Left ventricle myocardium superior (tissue), 1 donor: ENCODE data around the gene CMTM8. TPM values are rescaled to one million over a fixed set of nuclear protein-coding genes. Genes with fewer than 3 reads are reported as not detected.

Source experiments
- ATAC-seq: fragments of 200-7000 bp; cut with Tn5 transposase; one replicate; pipeline ENCODE4 v1.9.1; 2020; ENCODE audit warnings: mild to moderate bottlenecking, moderate library complexity
- DNase-seq: peaks from one replicate; pipeline ENCODE4 v3.0.0-alpha.2; 2020
- intact Hi-C: fragments of 100-400 bp; cut with micrococcal nuclease; formaldehyde crosslinking; loops from one replicate; pipeline ENCODE4 v1.11.0; 2022
- total RNA-seq: library from RNA; stranded (reverse); fragmentation: NEBNext Ultra II Directional; extraction: Animal tissue kit (Norgen Biotek cat#: 25700); gene quantifications from one replicate; pipeline ENCODE4 v1.2.1, GENCODE V29; 2021
- donor health status: DM: no; HTN: yes; CAD: no; lungs with severe emphysema.

The CMTM8 gene
- total RNA-seq, 1 donor from 2014 or later: 3.8 TPM

DNA sequence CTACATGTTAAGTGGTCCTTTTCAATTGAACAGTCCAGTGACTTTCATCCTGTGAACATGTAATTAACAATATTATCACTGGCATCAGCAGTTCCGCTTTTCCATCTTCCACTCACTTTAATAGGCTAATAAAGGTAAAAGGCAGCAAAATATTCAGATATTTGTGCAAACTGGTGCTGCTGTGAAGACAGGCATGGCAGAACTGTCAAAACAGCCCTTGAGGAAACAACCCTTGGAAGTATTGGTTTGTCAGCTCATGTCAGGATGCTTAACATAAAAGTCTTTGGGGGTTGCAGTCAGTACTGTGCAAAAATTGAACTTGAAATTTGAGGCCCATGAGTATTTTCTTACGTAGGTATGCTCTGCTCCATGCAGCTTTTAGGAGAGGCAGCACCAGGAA, 81.1 kb downstream of the CMTM8 start:
- intact Hi-C loops: no loop called here
- ATAC-seq (no peak), DNase-seq (no peak)

DNA sequence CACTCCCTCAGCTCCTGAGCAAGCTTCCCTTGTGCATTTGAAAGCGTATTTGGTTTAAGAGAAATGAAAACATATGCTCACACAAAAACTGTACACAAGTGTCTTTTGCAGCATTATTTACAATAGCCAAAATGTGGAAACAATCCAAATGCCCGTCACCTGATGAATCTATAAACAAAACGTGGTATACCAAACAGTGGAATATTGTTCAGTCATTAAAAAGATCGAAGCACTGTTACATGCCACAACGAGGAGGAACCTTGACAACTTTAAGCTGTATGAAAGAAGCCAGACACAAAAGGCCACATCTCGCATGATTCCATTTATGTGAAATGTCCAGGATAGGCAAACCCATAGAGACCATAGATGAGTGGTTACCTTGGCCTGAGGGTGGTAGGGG, 81.6 kb downstream of the CMTM8 start:
- DNase-seq (no peak), ATAC-seq (no peak)
- intact Hi-C loops: no loop called here

DNA sequence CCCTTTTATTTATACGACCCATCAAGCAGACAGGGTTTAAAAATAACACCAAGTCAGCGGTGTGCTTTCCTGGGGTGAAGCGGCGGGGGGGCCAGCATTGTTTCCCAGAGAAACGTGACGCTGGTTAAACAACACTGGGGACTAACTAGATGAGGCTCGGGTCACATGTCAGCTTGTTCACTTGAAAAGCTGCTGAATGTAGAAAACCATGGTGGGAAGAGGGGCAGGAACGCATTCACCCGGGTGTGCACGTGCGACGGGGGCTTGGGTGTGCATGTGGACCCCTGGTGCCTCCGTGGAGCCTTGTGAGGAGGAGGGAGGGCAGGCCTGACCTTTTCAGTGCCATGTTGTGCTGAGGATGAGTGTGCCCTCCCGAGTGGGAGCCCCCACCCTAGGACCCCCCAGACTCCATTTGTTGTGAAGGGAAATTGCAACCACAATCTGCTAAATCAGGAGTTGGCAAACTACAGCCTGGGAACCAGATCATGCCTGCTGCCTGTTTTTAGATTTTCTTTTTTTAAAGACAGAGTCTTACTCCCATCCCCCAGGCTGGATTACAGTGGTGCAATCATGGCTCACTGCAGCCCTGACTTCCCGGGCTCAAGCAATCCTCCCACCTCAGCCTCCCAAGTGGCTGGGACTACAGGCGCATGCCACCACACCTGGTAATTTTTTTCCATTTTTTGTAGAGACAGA, 82.8 kb downstream of the CMTM8 start:
- DNase-seq (peak; percentile 57), ATAC-seq (peak; percentile 89)
- intact Hi-C loops: no loop called here

DNA sequence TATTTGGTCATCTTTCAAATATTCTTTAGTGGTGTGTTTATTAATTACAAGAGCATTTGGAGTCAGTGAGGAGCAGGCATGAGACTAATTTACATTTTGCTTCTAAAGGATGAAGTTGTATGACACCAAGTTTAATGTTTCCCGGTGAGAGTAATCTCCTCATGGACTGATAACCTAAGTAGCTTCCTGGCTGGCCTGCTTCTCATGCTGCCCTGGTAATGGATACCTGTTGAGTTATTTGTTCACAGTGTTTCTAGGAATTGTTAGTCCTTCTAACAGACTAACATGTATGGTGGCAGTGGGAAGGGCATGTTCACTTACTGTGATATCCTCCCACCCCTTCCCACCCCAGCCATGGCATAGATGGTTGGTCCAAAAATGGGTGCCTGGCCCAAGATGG, 83.8 kb downstream of the CMTM8 start:
- intact Hi-C loops: no loop called here
- ATAC-seq (no peak), DNase-seq (no peak)

DNA sequence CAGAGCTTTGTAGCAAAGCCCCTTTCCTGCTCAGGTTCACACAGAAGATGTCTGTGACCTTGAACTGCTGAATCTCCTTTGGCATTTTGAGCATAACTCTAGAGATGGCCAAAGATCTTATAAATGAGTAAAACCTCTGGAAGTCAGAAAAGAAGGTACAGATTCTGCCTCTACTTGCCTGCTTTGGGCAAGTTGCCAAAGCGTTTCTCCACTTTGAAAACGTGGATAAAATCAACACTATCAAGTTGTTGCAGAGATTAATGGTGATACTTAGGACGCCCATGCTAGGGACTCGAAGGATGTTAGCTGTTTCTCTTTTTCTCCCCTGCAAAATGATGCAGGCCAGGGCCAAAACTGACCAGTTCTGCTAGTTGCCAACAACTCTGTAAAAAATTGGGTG, 85.1 kb downstream of the CMTM8 start:
- ATAC-seq: no peak
- intact Hi-C loops: no loop called here
- DNase-seq: no peak

DNA sequence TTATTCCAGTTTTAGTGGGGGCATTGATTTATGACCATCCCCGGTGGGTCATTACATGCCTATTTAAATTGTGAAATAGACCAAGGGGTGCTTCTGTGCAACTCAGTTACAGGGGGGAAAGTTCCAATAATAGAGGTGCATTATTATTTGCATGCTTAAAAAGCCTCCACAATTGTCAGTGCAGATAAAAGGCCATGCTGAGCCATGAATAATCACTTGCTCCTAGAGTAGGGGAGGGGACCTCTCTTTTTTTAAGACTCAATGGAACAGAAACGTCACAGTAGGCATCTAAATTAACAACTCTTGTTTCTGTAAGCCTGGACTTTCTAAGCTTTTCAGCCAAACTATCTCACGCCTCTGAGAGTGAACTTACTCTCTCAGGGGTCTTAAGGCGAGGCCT, 86.7 kb downstream of the CMTM8 start:
- DNase-seq (no peak), ATAC-seq (no peak)
- intact Hi-C loops: no loop called here

DNA sequence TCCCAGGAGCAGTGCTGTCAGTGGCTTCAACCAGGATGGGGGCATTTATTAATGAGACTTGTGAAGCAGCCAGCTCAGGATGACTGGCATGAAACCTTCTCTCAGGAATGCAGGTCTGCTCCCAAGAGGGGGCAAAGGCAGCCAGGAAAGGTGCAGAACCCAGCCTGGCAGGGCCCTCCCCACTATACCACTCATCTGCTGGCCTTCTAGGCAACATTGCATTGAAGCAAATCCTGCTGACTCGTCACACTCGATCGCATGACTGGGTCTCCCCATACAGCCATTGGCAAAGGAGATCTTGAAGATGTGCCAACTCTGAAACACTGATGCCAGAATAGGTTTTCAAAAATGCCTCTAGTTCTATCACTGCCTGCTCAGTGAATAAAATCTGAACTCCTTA, 87.4 kb downstream of the CMTM8 start:
- DNase-seq: no peak
- no peak for ATAC-seq
- intact Hi-C loops: no loop called here

DNA sequence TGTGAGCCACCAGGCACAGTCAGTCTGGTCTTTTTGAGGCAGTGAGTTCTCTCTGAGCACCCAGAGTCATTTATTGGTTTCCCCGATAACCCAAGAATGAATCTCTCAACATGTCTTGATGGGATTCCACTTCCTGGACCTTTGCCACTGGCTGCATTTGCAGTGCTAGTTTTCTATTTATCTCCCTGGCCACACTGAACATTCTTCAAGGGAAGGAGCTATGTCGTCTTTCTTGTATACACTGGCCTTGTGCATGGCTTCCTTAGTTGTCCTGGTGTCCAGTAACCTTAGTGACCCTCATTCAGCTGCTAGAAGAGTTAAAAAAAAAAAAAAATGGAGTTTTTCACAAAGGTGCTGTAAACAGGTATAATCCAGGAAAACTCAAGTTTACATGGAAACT, 88.3 kb downstream of the CMTM8 start:
- intact Hi-C loops: no loop called here
- no peak for ATAC-seq

DNA sequence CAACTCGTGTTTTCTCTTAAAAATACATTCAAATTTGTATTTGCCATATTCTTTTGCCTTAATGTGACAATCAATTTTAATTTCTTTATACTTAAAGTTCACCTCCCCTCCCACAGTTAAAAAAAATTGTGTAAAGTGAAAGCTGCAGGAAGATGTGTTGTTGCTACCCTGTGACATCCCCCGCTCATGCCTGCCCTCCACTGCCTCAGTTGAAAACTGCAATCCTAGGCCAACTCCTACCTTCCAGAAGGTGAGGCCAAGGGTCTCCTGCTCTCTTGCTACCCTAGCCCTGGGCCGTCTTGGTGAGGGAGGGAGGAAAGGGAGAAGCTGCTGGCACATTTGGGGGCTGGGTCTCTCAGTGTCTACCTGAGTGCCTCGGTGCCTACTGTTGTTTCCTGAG, 96.2 kb downstream of the CMTM8 start:
- intact Hi-C loops: no loop called here
- DNase-seq (no peak), ATAC-seq (no peak)

More for the DNA sequence above, 88.3 kb downstream of the CMTM8 start:
- no peak for DNase-seq

DNA sequence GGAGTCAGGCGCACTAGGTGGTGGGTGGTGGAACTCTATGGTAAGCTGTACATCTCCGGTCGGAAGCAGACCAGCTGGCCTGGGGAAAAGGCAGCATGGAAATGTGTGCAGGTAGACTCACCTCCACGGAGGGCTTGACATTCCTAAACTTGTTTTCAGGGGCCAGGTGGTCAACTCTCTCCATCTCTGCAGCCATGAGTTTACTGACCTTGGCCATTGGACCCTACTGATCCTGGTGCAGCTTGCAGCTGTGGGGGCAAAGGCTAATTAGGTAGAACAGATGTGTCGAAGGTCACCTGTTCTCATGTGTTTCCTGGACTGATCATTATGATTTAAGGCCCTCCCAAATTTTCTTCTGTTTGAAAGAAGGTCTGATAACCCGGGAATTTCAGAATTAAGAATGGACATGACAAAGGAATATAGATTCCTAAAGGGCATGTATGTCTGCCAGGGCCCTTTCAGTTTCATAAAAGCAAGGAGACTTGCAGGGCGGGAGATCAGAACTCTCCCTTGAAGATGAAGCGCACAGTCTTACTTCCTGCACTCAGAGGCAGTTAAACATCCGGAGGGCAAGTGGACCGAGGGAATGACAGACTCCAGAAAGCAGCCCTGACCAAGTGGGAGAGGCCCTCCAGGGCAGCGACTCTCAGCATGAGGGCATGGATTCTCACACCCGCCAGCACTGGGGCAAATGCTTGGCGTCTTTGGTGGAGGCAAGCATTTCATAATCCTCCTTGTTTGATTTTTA, 97.1 kb downstream of the CMTM8 start:
- no peak for ATAC-seq
- intact Hi-C loops: no loop called here

DNA sequence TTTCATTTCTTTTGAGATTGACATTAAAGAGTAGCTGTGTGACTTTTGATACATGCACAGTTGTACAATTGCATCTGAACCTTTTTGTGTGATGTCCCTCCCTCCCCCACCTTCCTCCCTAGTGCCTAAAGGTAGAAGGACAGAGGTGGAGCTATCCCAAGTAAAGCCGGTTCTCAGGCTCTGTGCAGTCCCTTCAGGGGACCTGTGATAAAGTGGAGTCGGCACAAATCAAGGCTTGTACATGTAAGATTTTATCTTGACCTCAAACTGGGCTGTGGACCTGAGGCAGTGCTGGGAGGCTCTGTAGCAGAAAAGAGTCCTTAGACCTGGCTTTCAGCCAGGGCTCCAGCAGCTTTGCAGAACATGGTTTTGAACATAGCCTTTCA, 97.6 kb downstream of the CMTM8 start:
- DNase-seq (no peak), ATAC-seq (no peak)
- intact Hi-C loops: no loop called here

More for the DNA sequence above, 97.1 kb downstream of the CMTM8 start:
- DNase-seq: no peak

DNA sequence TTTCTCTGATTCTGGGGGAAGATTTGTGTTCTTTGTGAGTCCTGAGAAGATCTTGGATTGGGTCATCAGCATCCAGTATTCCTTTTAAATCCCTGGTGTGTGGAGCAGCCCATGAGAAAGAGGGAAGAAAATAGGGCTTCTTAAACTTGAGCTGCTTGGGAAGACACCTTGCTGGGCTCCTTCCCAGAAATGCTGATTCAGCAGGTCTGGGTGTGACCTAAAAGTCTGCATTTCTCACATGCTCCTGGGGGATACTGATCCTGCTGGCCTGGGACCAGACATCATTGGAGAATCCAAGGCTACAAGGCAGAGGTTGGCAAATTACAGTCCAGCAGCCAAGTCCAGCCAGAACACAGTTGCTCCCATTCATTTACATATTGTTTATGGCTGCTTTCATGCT, 99.0 kb downstream of the CMTM8 start:
- no peak for ATAC-seq
- intact Hi-C loops: no loop called here
- no peak for DNase-seq

DNA sequence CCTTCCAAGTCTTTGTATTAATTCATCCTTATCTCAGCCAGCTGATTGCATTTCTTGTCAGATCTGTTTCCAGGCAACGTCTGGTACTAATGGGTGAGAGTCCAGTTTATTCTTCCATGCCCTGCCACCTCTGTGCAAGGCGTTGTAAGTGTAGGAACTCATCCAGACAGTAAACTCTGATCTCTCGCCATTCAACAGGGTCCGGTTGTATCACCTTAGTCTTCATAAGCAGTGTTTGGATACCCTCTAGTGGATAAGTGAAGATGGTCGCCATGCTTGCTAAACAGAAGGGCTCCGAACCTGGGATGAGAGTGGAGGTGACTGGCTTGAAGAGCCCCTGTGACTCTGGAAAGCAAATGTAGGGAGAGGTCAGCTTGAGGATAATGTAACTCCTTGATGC, 101.6 kb downstream of the CMTM8 start:
- intact Hi-C loops: no loop called here
- DNase-seq: no peak
- peak; percentile 85 for ATAC-seq

DNA sequence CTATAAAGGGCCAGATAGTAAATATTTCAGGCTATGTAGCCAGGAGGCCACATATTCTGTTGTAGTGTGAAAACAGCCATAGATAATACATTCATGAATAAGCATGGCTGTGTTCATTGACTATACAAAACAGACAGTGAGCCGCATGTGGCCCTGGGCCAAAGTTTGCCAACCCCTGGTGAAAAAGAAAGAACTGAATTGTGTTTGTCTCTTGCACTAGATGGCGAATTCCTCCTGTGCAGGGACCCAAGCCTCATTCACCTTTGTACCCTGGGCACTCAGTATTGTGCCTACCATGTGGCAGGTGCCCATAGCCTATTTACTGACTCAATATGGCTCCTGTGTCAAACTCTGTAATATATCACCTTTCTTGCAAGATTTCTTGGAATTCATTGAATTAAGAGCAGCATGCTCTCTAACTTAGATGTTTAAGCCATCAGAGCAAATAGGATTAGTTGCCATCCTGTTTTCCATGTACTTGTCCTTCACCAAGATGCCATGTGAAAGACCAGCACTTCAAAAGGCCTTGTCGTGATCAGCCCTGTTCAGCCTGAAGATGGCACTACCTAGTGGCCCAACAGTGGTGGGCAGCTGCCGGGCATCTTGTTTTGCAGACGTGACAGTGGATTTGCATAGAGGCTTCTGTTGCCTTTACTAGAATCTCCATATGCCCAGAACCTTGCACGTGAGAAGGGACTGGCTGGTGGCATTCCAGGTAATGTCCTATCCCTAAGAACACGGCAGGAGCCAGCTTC, 102.3 kb downstream of the CMTM8 start:
- ATAC-seq: no peak
- no peak for DNase-seq
- intact Hi-C loops: no loop called here

DNA sequence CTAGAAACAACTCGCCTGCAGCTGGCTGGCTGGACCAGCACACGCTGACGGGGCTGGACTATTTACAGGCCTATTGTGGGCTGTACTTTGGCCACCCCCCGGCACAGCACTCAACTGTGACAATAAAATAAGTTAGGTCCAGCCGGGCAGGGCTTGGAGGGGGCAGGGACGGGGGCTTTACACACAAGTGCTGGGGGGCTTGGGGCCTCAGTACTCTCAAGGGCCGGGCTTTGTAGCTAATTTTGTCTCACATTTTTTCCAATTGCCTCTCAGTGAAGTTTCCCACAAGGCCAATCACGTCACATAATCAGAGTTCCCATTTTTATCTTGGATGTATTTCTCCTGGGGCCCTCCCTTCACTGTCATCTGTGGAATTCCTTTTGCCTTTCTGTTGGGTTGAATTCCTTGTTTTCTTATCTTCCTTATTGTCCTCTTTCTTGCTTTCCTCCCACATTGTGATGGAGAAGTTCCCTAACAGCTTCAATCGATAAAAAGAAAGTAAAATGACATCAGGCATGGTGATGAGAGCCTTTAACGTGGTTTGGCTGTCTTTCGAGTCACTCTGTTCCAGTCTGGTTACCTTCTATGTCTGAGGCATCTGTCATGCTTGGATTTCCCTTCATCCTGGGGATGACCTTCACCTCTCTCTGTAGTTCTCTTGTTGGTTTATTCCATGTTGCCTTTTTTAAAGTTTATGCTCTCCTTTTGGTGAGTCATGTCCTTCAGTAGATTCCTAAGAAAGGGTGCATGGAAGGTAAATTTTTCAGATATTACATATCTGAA, 109.1 kb downstream of the CMTM8 start:
- ATAC-seq (peak; percentile 89), DNase-seq (peak; percentile 65)
- intact Hi-C loops: no loop called here

DNA sequence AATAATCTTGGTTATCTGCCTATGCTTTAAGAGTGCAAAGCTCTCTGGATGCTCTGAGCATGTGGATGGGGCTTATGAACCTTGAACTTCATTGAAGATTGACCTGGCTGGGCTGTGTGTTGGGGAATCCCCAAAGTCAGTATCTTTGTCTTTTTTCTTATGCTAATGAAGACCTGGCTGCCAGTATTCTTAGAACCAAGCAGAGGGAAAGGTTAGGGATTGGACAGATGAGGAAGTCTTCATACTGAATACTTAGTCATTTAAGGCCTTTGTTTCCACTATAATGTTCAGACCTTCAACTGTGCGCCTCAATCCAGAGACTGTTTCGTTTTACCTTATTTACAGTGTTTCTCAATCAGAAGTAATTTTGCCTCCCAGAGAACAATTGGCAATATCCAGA, 110.7 kb downstream of the CMTM8 start:
- ATAC-seq (no peak), DNase-seq (no peak)
- intact Hi-C loops: no loop called here

DNA sequence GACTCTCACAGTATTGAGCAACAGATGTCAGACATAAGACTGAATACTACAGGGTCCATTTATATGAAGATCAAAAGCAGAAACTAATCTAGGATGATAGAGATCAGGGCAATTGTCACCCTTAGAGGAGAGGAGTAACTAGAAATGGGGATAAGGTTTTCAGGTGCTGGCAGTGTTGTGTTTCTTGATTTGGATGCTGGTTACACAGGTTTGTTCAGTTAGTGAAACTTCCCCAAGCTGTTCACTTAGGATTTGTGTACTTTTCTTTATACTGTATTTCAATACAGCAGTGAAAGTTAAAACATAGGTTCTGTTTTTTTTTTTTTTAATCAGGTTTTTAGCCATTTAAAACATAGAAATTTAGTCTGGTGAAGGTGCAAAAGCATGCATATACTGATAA, 114.1 kb downstream of the CMTM8 start:
- DNase-seq (no peak), ATAC-seq (no peak)
- intact Hi-C loops: no loop called here

DNA sequence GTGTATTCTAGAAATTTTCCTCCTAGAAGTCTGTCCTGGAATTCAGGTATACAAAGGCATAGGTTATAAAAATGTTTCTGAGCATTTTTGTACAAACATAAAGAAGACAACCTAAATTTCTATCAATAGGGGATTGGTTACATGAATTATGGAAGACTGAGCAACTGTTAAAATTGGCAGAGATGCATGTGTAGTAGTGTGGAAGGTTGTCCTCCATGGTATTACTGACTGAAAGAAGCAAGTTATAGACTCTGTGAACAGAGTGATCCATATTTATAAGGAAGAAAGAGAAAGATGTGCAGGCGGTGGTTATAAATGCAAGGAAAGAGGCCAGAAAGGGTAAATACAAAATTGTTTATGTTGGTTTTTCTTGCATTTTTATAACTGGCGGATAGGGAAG, 114.9 kb downstream of the CMTM8 start:
- DNase-seq (no peak), ATAC-seq (no peak)

DNA sequence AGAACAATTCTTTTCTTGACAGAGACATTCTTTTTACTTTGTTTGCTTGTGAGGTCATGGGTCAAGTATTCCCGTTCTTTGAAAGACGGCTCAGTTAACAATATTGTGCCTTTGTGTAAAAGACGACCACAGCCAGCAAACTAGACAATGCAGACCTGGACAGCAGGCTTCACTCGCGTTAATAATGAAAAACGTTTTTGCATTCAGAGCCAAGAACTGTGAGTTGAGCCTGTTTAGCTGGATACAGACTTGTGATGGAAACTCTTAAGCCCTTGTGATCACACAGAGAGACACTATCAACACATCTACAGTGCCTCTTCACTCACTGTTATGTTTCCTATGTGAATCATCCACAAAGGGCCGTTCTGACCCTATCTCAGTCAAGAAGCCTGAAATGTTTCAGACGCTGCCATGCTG, 115.9 kb downstream of the CMTM8 start:
- DNase-seq (no peak), ATAC-seq (no peak)
- intact Hi-C loops: no loop called here

More for the DNA sequence above, 114.9 kb downstream of the CMTM8 start:
- intact Hi-C loops: no loop called here
